Measurements from ENCODE around the gene CTXN2.

The CTXN2 gene

GRCh38 chr15:48221261-48221660, 29.8 kb downstream of the CTXN2 start:
- TF ChIP-seq, protein P1, sequence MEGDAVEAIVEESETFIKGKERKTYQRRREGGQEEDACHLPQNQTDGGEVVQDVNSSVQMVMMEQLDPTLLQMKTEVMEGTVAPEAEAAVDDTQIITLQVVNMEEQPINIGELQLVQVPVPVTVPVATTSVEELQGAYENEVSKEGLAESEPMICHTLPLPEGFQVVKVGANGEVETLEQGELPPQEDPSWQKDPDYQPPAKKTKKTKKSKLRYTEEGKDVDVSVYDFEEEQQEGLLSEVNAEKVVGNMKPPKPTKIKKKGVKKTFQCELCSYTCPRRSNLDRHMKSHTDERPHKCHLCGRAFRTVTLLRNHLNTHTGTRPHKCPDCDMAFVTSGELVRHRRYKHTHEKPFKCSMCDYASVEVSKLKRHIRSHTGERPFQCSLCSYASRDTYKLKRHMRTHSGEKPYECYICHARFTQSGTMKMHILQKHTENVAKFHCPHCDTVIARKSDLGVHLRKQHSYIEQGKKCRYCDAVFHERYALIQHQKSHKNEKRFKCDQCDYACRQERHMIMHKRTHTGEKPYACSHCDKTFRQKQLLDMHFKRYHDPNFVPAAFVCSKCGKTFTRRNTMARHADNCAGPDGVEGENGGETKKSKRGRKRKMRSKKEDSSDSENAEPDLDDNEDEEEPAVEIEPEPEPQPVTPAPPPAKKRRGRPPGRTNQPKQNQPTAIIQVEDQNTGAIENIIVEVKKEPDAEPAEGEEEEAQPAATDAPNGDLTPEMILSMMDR (conservative IDR thresholded peaks at IDR 0.05) = no peak
- H3K27ac ChIP-seq = peak overlapping the region; percentile 27; the same call in 1 of the 2 replicates

- no peak overlapping the region for H3K27ac ChIP-seq
- TF ChIP-seq, protein P1 (conservative IDR thresholded peaks at IDR 0.05) = no peak
Observed at GRCh38 chr15:48221885-48222284, 30.4 kb downstream of the CTXN2 start.

DNA sequence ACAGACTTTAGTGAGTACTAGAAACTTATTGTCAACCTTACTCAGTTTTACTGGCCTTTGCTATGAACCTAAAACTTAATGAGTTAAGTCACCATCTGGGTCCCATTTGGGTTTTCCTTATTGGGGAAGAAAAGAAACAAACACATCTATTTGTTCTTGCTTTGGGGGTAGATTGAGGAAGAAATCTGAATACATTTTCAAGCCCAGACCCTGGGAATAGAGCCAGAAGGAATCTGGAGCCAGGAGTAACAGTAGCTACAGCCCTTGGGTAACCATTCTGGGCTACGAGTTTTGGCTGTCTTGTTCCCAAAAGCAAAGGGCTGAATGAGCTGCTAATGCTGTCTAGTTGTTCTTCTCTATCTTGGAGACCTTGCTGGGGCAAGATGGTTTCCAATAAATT, 31.2 kb downstream of the CTXN2 start:
- TF ChIP-seq, protein P1 (conservative IDR thresholded peaks at IDR 0.05) = no peak
- no peak overlapping the region for H3K27ac ChIP-seq

- TF ChIP-seq, protein P1 (conservative IDR thresholded peaks at IDR 0.05) = no peak
Observed at GRCh38 chr15:48225771-48226170, 34.3 kb downstream of the CTXN2 start.

DNA sequence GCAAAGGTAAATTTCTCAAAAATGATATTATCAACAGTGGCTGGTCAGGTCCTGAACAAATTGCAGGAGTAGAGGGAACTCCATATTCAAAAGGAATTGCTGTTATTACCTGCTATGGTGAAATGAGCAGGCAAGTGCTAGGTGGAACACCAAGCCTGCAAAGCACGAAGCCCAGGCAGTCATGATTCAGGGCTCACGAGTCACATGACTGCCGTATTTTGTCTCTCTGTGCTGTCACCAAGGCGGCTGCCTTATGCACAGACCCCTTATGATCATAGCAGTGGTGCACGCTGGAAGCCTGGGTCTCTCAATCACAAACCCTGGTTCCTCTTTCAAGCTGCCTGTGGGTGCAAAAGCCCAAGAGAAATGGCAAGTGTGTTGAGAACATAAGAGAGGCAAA, 39.0 kb downstream of the CTXN2 start:
- TF ChIP-seq, protein P1 (conservative IDR thresholded peaks at IDR 0.05) = no peak

More at GRCh38 chr15:48225771-48226170, 34.3 kb downstream of the CTXN2 start:
- H3K27ac ChIP-seq = peak overlapping the region; percentile 81

DNA sequence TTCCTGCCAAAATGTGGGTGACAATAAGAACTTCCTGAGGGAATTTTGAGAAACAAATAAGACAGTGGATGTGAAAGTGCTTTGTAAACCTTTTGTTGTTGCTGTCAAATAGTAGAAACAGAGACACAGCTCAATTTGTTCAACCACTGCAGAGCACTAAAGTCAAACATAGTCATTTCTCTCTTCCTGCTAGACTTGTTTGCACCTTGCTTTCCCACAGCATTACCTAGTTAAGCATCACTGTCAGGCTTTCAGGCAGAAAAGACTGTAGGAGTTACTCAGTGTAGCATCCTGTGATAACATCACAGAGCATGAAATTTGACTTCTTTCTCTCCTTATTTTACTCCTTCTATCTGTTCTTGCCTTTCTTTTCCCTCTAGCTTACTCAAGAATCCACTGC, 41.8 kb downstream of the CTXN2 start:
- TF ChIP-seq, protein P1 (conservative IDR thresholded peaks at IDR 0.05) = no peak
- H3K27ac ChIP-seq = no peak overlapping the region

More for the DNA sequence above, 39.0 kb downstream of the CTXN2 start:
- H3K27ac ChIP-seq = no peak overlapping the region

DNA sequence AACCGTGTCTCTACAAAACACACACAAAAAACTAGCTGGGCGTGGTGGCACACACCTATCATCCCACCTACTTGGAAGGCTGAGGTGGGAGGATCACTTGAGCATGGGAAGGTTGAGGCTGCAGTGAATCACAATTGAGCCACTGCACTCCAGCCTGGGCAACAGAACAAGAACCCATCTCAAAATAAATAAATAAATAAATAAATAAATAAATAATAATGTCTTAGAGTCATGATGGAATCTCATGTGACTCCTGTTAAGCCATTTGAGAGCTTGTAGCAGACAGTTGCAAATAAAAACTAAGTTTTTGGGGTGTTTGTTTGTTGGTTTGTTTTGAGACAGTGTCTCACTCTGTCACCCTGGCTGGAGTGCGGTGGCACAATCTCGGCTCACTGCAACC, 47.9 kb downstream of the CTXN2 start:
- no peak overlapping the region for H3K27ac ChIP-seq
- TF ChIP-seq, protein P1 (conservative IDR thresholded peaks at IDR 0.05) = no peak

All from VCaP (cell line).